A549 (cell line): Measurements from ENCODE around the gene OR4B1.

Experiments used
- CEBPB ChIP-seq, 2 experiments: fragments of >200 bp in 1 of 2; sonication (Bioruptor Twin) in 1 of 2; formaldehyde crosslinking in 1 of 2; IDR thresholded peaks; 2 replicates each; pipeline ENCODE4 v1.6.1; 2012 to 2016
- EP300 ChIP-seq, 2 experiments: fragments of >200 bp; sonication (Bioruptor Twin); formaldehyde crosslinking; IDR thresholded peaks; 2 replicates in 1 of 2; 3 replicates in 1 of 2; pipeline ENCODE4 v1.6.1; 2016 to 2017
- ESRRA ChIP-seq: fragments of 150-350 bp; IDR thresholded peaks from 2 replicates; pipeline ENCODE4 v1.6.1; 2014; ENCODE audit warnings: mild to moderate bottlenecking, low read length, borderline replicate concordance
- HDAC2 ChIP-seq: fragments of 200-600 bp; sonication (generic); IDR thresholded peaks from 2 replicates; pipeline ENCODE4 v1.6.1; 2016
- MAFK ChIP-seq: fragments of 450-650 bp; IDR thresholded peaks from 2 replicates; pipeline ENCODE4 v1.6.1; 2014; ENCODE audit not compliant: partially characterized antibody
- POLR2A ChIP-seq: IDR thresholded peaks from 2 replicates; pipeline ENCODE4 v1.6.1; 2012; ENCODE audit warnings: mild to moderate bottlenecking, low read length
- POLR2AphosphoS2 ChIP-seq: conservative IDR thresholded peaks from 2 replicates; pipeline ENCODE4 v1.6.1; 2012; ENCODE audit warnings: low read length, improper control_type of control experiment, inconsistent platforms
- RAD21 ChIP-seq, 2 experiments: fragments of >200 bp in 1 of 2; sonication (Bioruptor Twin) in 1 of 2; formaldehyde crosslinking in 1 of 2; IDR thresholded peaks in 1 of 2; conservative IDR thresholded peaks in 1 of 2; 2 replicates in 1 of 2; 3 replicates in 1 of 2; pipeline ENCODE4 v1.6.1; 2012 to 2018; ENCODE audit warnings: inconsistent platforms in 1 of 2
- TP53 ChIP-seq: fragments of 250-450 bp; sonication (Bioruptor Pico); IDR thresholded peaks from 2 replicates; pipeline ENCODE4 v1.5.0; 2021; ENCODE audit warnings: mild to moderate bottlenecking, moderate library complexity
- TF ChIP-seq, protein P1 (sequence below): fragments of >200 bp; sonication (Bioruptor Twin); formaldehyde crosslinking; IDR thresholded peaks from 3 replicates; pipeline ENCODE4 v1.5.1; 2016
- TF ChIP-seq, protein P2 (sequence below): fragments of 200-600 bp; sonication (generic); IDR thresholded peaks from 2 replicates; pipeline ENCODE4 v1.6.1; 2016; ENCODE audit warnings: antibody characterized with exemption, mild to moderate bottlenecking, moderate library complexity
- TF ChIP-seq, protein P3 (sequence below): IDR thresholded peaks from 2 replicates; pipeline ENCODE4 v1.6.1; 2012
- TF ChIP-seq, protein P4 (sequence below): IDR thresholded peaks from 2 replicates; pipeline ENCODE4 v1.6.1; 2012

DNA sequence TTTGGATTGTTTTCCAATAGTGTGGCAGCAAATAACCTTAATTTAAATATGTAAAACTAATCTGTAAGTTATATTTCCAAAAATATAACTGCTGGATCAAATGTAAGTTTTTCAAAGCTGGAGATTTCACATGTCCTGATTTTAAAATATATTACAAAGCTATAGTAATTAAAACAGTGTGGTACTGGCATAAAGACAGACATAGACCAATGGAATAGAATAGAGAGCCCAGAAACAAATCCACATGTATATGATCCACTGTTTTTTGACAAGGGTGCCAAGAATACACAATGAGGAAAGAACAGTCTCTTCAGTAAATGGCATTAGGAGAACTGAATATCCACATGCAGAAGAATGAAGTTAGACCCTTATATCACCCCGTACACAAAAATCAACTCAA, 32.3 kb downstream of the OR4B1 start:
- no peak for TF ChIP-seq ESRRA
- TF ChIP-seq, protein P1, sequence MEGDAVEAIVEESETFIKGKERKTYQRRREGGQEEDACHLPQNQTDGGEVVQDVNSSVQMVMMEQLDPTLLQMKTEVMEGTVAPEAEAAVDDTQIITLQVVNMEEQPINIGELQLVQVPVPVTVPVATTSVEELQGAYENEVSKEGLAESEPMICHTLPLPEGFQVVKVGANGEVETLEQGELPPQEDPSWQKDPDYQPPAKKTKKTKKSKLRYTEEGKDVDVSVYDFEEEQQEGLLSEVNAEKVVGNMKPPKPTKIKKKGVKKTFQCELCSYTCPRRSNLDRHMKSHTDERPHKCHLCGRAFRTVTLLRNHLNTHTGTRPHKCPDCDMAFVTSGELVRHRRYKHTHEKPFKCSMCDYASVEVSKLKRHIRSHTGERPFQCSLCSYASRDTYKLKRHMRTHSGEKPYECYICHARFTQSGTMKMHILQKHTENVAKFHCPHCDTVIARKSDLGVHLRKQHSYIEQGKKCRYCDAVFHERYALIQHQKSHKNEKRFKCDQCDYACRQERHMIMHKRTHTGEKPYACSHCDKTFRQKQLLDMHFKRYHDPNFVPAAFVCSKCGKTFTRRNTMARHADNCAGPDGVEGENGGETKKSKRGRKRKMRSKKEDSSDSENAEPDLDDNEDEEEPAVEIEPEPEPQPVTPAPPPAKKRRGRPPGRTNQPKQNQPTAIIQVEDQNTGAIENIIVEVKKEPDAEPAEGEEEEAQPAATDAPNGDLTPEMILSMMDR = no peak
- no peak for TF ChIP-seq EP300 (IDR thresholded peaks at IDR 0.05)
- TF ChIP-seq TP53 = no peak
- TF ChIP-seq POLR2A = no peak
- TF ChIP-seq, protein P2, sequence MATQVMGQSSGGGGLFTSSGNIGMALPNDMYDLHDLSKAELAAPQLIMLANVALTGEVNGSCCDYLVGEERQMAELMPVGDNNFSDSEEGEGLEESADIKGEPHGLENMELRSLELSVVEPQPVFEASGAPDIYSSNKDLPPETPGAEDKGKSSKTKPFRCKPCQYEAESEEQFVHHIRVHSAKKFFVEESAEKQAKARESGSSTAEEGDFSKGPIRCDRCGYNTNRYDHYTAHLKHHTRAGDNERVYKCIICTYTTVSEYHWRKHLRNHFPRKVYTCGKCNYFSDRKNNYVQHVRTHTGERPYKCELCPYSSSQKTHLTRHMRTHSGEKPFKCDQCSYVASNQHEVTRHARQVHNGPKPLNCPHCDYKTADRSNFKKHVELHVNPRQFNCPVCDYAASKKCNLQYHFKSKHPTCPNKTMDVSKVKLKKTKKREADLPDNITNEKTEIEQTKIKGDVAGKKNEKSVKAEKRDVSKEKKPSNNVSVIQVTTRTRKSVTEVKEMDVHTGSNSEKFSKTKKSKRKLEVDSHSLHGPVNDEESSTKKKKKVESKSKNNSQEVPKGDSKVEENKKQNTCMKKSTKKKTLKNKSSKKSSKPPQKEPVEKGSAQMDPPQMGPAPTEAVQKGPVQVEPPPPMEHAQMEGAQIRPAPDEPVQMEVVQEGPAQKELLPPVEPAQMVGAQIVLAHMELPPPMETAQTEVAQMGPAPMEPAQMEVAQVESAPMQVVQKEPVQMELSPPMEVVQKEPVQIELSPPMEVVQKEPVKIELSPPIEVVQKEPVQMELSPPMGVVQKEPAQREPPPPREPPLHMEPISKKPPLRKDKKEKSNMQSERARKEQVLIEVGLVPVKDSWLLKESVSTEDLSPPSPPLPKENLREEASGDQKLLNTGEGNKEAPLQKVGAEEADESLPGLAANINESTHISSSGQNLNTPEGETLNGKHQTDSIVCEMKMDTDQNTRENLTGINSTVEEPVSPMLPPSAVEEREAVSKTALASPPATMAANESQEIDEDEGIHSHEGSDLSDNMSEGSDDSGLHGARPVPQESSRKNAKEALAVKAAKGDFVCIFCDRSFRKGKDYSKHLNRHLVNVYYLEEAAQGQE = no peak
- TF ChIP-seq, protein P3, sequence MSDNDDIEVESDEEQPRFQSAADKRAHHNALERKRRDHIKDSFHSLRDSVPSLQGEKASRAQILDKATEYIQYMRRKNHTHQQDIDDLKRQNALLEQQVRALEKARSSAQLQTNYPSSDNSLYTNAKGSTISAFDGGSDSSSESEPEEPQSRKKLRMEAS = no peak
- TF ChIP-seq CEBPB (IDR thresholded peaks at IDR 0.05) = no peak
- no peak for TF ChIP-seq RAD21 (conservative IDR thresholded peaks at IDR 0.05 in 1 of 2, IDR thresholded peaks at IDR 0.05 in 1 of 2)
- no peak for TF ChIP-seq MAFK
- TF ChIP-seq HDAC2 = no peak
- TF ChIP-seq, protein P4, sequence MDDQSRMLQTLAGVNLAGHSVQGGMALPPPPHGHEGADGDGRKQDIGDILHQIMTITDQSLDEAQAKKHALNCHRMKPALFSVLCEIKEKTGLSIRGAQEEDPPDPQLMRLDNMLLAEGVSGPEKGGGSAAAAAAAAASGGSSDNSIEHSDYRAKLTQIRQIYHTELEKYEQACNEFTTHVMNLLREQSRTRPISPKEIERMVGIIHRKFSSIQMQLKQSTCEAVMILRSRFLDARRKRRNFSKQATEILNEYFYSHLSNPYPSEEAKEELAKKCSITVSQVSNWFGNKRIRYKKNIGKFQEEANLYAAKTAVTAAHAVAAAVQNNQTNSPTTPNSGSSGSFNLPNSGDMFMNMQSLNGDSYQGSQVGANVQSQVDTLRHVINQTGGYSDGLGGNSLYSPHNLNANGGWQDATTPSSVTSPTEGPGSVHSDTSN = no peak
- TF ChIP-seq POLR2AphosphoS2 = no peak
